ENCODE data around the gene PGD.
A peak's percentile ranks its signal among the peaks of the same experiment; 100 is the strongest.
"Not testable (repeated sequence)": the region's sequence is repeated elsewhere in the genome, so short reads cannot be mapped to it uniquely, and the experiment has no call there.

The PGD gene

DNA sequence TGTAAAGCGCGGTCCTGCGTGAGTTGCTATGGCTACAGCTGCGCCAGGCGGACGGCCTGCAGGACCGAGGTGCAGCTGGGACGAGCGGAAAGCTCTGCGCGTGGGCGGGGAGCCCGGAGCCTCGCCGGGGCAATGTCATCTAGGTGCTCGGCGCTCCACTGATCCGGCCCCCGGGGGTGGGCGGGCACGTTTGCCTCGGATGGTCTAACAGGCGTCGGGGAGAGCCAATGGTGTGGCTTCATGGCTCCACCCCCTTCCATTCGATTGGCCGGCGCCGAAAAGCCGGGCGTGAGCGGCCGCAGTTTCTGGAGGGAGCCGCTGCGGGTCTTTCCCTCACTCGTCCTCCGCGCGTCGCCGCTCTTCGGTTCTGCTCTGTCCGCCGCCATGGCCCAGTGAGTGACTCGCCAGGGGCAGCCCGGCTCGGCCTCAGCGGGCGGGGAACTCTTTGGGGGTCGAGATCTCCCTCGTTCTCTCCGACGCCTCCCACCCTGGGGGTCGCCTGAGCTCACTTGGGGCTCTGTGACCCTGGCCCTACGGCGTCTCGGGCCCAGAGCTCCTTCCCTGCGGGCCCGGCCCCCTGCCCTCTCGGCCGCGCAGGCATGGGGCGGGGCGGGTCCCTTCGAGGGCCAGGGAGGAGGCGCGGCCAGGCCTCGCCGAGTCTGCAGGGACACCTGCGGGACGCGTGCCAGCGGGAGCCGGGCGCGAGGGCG lies at the start of gene PGD:
Gene PGD (plus strand): TSS at position 331 of the 710 bp plus-strand sequence. CDS start 54 bp downstream, at position 385.
- DNase-seq, result peak; percentile 76

DNA sequence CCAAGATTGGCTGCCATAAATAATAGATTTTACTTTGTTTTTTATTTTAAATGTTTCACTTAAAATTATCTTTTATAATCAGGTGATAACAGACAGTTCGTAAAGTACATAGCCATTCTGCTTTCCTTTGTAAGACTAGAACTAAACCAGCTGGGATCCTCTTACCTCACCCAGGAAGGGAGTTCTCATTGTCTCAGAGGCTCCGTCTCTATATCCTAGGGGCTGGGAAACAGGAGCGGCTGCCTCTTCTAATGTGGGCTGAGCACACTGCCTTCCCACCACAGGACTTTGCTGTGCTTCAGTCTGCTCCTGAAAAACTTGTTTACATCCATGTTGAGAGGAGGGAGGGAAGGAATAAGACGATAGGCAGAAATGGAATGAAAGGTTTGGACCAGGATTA lies 45.6 kb upstream of the PGD start:
- DNase-seq, result no peak

DNA sequence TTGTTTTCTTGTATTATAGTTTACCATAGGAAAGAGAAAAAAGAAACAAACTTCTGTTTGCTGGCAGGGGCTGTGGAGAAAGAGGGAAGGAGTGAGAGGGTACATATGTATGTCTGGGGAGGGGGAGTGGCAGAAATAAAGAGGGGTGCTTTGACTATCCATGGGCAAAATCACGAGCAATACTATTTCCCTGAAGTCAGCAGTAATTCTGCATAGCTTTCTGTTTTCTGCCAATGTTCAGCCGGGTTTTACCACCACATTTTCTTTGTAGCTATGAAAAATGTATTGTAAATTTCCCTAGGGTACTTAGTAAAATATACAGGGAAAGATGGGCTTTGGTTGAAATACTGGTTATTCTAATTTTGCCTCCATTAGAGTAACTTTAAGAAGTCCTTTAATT lies 45.2 kb upstream of the PGD start:
- DNase-seq, result no peak

DNA sequence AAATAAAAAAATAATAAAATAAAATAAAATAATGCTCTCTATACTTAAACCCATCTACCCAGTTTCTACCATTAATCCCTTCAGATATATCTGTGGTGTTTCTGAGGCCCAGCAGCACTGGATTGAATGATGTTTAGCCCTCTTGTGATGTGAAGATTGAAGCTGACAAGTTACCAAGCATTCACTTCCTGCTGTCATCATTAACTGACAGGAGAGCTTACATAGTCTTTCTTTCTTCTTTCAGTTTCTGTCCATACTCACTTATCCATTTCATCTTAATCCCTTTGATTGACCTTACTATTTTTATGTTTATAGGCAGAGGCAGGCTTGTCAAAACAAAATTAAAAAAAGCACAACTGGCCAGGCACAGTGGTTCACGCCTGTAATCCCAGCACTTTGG lies 38.8 kb upstream of the PGD start:
- DNase-seq, result no peak

DNA sequence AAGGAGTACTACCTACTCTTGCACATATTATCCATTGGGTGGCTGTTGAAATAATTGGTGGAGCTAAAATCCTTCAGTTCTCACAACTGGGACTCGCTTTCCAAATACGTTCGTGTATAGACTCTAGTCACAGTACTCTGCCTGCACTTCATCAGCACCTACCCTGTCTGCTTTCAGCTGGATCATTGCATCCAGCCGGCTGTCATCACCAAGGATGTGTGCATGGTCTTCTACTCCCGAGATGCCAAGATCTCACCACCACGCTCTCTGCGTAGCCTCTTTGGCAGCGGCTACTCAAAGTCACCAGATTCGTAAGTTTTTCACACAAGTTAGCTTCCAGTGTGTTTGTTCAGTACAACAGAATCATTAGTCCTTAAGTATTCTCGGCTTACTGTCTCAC lies 37.3 kb upstream of the PGD start:
- DNase-seq, result no peak

DNA sequence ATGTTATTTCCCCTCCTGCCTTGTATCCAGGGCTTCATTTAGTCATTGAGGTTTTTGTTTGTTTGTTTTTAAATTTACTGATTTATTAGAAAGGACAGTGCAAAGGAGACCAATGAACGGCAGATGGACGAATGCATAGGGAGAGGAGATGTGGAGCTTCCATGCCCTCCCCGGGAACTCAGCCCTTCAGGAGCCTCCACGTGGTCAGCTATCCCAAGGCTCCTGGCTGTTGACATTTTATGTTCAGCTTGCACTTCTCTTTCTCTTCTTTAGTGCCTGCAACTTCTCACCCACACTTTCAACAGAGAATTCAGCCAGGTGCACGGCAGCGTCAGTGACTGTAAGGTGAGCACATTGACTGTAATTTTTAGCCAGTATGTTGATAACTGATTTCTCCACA lies 30.7 kb upstream of the PGD start:
- no peak for DNase-seq

DNA sequence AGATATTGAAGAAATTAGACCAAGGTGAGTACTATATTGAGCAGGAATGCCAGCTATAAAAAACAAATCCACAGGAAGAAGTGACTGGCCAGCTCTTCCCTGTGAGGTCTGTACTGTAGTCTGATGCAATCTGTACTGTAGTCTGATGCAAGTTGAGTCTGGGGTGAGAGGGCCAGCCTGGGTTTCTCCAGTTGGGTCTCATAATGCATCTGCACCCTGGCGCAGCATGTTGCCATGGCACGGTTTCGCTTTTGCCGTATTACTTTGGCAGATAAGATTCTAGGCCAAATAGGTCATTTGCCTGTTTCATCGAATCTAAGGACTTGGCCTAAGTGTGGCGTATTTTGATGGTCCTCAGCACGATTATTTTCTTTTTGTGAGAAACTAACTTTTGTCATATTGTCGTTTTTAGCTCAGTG lies 24.4 kb upstream of the PGD start:
- DNase-seq, result no peak

DNA sequence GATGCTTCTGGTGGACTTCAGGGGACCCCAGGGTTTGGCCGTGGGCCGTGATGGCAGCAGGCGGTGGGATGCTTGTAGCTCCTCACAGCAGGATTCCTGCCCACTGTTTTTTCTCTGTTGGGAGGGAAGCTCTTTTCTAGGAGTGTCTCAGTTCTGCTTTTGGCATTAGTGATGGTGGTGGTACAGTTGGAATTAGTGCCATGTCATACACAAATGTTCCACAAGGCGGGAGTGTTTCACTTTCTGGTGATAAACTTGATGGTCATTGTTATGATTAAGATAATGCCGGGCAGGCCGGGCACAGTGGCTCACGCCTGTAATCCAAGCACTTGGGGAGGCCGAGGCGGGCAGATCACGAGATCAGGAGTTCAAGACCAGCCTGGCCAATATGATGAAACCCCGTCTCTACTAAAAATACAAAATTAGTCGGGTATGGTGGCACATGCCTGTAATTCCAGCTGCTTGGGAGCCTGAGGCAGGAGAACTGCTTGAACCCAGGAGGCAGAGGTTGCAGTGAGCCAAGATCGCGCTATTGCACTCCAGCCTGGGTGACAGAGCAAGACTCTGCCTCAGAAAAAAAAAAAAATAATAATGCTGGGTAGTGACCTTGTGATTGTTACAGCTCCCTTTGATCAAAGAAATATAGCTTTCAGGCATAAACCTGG lies 21.4 kb upstream of the PGD start:
- not testable (repeated sequence) for DNase-seq

DNA sequence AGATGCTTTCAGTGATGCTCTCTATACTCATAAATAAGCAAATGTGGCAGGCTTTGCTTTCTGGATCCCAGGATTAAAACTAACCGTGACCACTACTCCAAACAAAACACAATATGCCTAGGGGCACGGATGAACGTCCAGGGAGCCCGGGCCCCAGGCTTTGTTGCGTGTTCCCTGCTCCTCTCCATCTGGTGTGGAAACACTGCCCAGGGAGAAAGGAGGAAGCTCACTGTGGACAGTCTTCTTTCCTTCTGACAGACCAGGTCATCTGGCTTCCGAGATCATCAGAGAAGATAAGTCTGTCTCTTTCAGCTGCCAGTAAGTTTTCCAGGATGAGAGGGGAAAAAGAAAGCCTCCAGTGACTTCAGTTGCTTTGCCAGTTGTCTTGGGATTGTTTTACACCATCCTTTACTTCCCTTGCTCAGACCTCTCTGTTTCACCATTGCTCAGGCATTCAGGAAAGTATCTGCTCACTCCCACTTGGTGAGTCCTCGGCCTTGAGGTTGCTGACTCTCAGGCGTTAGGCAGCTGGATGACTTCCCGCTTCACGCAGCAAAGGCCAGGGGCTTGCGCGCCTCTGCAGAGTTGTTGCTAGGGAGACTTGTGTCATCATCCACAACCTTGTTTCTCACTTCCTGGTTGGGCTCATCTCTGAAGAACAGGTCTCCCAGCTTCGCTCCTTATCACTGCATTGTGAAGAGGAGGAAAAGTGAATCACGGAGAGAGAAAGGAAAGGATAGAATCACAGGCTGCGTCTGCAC lies 20.6 kb upstream of the PGD start:
- DNase-seq, result no peak

DNA sequence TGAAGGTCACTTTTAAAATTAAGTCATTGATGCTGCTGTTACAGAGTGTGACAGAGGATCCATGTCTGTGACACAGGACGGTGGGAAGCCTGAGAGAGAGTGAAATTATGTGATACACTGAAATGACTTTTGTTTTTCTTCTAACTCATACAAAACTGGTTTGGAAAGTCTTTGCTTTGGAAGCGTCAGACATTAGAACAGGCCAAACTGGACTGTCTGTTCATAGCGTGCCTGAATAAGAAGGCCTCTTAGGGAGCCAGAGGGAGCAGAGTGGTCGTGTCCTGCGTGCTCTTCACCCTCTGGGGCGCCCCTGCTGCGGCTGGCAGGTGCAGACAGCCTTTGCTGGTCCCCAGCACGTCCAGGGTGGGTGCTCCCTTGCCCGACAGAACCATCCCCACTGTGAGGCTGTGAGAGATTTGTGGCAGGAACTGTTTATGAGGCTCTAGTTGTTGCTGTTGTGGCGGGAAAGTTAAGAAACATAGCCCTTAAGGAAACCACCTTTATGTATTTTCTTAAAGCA lies 19.7 kb upstream of the PGD start:
- no peak for DNase-seq

DNA sequence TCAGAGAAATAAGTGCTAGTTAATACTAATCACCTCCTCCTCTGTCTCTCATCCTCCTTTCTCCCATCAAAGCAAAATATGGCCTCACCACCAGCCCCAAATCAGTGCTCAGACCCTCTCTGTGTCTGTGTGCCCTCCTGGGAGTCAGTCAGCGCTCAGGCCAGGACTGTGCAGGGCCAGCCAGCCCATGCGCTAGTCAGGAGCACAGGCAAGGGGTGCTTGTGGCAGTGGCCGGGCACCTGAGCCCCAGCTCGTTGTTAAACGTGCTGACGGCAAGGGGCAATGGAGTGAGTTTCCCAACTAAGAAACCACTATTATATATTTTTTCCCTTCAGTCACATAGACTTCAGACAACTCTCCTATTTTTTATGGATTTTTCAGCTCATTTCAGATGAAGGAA lies 19.2 kb upstream of the PGD start:
- no peak for DNase-seq

DNA sequence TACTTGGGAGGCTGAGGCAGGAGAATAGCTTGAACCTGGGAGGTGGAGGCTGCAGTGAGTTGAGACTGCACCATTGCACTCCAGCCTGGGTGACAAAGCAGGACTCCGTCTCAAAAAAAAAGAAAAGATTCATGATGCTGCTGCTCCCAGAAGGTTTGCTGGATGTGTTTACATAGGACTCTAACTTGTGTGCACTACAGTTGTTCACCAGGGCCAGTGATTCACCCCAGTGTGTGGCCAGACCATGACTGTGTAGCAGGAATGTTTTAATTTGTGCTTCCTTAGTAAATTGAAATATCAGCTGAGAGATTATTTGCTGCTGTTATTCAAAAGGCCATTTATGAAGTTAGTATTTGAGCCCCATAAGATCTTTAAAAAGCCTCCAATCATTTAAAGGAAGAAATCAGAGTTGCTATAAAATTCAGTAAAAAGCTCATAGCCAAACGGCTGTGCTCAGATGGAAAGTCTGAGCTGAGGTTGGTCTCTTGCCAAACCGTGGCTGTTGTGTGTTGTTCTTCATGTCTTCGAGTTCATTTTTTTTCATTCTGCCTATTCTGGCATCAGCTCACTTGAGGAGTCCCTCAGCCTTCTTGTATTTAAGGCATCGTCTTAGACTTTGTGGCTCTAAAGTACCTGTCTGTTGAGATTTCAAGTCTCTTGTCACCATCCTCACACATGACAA lies 18.1 kb upstream of the PGD start:
- no peak for DNase-seq

DNA sequence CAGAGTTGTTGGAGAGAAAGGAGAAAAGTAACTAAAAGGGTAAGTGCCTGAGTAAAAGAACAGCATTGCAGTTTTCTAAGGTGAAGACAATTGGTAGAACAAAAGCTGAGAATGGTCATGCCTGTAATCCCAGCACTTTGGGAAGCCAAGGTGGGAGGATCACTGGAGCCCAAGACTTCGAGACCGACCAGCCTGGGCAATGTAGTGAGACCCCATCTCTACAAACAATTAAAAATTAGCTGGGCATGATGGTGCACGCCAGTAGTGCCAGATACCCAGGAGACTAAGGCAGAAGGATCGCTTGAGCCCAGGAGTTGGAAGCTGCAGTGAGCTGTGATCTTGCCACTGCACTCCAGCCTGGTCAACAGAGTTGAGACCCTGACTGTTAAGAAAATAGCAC lies 15.2 kb upstream of the PGD start:
- no peak for DNase-seq

DNA sequence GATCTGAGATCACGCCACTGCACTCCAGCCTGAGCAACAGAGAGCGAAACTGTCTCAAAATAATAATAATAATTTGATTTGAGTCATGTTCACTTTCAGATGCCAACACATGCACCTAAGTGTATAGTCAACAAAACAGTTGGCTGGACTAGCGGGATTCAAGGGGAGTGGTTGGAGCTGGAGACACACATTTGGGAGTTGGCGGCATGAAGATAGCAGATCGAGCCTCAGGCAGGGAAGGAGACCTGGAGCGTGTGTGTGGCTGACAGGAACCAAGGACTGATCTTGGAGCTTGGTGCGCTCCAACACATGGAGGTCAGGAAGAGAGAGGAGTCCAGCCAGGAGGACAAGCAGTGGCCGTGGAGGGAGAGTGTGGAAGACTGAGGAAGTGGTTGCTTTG lies 14.6 kb upstream of the PGD start:
- no peak for DNase-seq

DNA sequence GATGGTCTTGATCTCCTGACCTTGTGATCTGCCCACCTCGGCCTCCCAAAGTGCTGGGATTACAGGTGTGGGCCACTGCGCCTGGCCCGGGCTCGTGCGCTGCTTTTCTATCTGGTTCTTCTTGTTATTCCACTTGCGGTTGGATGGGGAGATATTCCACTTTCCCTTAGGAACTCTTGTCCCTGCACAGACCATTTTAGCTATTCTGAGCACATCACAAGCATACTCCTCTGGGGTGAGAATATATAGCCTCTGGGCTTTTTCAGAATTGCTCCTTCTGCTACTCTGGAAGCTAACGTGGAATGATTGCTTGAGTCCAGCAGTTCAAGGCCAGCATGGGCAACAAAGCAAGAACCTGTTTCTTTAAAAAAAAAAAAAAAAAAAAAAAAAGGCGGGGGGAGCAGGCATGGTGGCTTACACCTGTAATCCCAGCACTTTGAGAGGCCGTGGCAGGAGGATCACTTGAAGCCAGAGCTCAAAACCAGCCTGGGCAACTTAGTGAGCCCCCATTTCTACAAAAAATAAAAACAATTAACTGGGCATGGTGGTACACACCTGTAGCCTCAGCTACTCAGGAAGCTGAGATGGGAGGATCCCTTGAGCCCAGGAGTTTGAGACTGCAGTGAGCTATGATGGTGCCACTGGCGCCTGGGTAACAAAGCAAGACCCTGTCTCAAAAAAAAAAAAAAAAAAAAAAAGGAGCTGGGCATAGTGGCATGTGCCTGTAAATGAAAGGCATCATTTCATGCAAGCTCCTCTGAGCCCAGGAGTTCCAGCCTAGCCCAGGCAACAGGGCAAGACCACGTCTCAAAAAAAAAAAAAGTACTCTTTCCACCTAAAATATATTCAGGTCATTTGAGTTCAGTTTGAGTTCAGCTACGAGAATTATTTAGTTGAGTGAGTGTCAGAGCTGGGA lies 11.8 kb upstream of the PGD start:
- DNase-seq, result no peak

DNA sequence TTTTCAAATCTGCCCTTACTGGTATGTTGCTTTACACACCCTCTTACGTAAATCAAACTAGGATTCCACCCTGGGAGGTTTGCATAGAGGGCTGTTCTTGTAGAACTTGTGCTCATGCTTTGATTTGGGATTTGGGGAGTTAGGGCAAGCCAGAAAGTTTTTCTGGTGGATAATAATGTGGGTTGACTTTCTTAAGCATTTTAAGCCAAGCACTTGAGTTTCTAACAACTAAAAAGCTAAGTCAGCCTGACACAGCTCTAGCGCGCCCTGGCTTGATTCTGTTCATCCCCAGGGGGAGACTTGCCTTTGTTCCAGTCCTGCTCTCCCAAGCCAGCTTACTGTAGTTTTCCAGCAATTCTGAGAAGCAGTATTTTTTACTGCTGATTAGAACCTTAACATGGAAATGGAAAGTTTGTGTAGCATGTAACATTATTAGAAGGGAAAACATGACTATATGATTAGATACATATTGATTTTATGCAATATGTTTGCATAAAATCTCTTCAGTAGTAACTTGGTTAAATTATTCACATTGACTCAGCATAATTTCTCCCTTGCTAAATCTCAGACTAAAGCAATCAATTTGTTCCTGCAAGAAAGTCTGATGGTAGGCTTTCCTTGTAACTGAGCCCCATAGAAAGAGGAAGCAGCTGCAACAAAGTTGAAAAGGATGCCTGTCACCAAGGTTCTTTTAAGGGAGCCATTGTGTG lies 11.0 kb upstream of the PGD start:
- no peak for DNase-seq

DNA sequence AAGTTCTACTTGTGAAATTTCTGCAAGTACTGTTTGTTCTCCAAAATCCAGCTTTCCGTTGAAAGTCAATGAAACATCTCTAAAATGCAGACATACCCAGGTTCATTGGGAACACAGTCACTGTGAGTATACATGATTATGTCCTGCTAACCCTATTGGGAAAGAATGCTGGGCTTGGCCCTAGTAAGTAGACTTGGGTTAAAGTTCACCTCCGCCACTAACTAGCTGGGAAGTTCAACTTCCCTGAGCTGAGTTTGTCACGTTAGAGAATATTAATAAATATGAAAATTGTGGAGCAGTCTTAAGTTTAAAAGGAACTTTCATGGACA lies 10.5 kb upstream of the PGD start:
- no peak for DNase-seq

DNA sequence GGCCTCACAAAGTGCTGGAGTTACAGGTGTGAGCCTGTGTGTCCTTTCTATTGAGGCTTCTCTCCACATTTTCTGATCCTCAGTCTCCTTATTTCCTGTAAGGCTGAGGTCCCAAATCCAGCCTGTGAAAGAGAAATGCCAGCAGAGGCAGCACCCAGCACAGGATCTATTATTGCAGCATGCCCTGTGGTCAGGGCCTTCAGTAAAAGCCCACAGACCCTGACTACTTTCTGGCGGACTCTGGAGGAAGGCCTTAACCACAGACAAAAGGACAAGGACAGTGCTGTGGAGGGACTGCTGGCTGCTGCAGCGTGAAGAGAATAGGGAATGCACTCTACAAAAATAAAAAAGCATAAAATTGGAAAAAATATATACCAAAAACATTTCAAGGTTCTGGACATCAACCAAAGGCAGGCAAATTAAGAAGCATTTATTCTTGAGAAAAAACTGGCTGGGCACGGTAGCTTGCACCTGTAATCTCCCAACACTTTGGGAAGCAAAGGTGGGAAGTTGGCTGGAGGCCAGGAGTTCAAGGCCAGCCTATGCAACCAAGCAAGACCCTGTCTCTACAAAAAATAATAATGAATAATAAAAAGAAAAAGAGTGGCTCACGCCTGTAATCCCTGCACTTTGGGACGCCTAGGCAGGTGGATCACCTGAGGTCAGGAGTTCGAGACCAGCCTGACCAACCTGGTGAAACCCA lies 9.4 kb upstream of the PGD start:
- DNase-seq, result no peak

DNA sequence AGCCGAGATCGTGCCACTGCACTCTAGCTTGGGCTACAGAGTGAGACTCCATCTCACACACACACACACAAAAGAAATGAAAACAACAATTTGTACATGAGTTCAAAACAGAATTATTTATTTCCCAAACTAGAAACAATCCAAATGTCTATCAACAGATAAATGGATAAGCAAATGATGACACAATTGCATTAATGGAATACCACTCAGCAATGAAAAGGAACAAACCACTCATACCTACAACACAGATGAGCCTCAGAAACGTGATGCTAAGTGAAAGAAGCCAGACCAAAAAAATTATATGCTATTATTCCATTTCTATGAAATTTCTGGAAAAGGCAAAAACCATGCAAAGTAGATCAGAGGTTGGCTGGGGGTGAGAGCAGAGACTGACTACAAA lies 2.0 kb upstream of the PGD start:
- DNase-seq, result no peak

DNA sequence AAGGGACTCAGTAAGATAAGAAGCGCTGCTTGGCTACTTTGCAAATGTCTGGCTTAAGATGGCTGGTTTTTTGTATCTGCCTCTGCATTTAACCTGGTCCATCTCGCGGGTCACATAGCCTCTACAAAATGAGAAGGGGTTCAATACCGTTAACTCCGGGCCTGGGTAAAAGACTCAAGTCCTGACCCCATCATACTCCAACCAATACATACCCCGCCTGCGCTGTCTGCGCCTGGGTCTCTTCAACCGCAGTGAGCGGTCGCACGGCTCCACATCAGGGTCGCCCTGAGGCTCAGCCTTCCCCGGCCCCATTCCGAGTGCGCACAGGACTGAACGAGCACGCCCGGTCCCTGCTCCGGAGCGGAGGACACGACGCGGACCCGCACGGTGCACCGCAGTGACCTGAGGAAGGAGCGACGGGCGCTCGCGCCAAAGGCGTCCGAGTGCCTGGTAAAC lies 558 bp upstream of the PGD start:
- DNase-seq, result no peak

DNA sequence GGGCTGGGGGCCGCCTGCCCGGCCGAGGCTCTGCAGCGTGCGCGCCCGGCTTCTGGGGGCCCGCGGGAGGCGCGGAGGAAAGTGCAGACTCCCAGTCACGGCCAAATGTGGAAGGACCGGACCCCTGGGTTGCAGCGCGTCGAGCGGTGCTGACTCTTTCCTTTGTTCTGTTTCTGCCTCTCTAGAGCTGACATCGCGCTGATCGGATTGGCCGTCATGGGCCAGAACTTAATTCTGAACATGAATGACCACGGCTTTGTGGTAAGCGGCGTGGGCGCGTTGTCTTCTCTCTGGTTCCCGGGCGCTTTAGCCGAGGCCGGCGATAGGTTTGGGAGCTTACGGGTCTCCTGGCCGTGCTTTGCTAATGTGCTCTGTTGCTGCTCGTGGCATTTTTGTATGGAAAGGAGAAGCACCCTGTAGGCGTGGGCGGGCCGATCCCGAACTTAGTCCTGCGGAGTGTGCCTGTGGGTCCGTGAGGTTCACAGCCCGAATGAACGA lies 629 bp downstream of the PGD start:
- DNase-seq, result no peak

Measured in NCI-H187 treated with DMSO at 0.1 percent for 48 hours (cell line).